ENCODE results near the gene CFAP221.

CFAP221 gene

GRCh38 chr2:119536707-119537106 lies 7.5 kb upstream of the CFAP221 start:
- no peak for DNase-seq (ENCODE audit: low read depth in 3 of 3)

- no peak for DNase-seq (ENCODE audit: low read depth in 3 of 3)
Measured at GRCh38 chr2:119537792-119538191, 6.5 kb upstream of the CFAP221 start.

GRCh38 chr2:119541476-119541875 lies 2.8 kb upstream of the CFAP221 start:
- no peak for DNase-seq (ENCODE audit: low read depth in 3 of 3)

- no peak for DNase-seq (ENCODE audit: low read depth in 3 of 3)
Measured at GRCh38 chr2:119544939-119545475, 758 bp downstream of the CFAP221 start.

GRCh38 chr2:119545754-119546446 lies 1.7 kb downstream of the CFAP221 start:
- no peak for DNase-seq (ENCODE audit: low read depth in 3 of 3)

- DNase-seq (ENCODE audit: low read depth in 3 of 3), result no peak
Measured at GRCh38 chr2:119546447-119546767, 2.2 kb downstream of the CFAP221 start.

- DNase-seq (ENCODE audit: low read depth in 3 of 3), result no peak
Measured at GRCh38 chr2:119548516-119549120, 4.4 kb downstream of the CFAP221 start.

- DNase-seq (ENCODE audit: low read depth in 3 of 3), result no peak
Measured at GRCh38 chr2:119549241-119549640, 5.0 kb downstream of the CFAP221 start.

GRCh38 chr2:119550346-119550745 lies 6.1 kb downstream of the CFAP221 start:
- no peak for DNase-seq (ENCODE audit: low read depth in 3 of 3)

GRCh38 chr2:119550856-119551255 lies 6.6 kb downstream of the CFAP221 start:
- DNase-seq (ENCODE audit: low read depth in 3 of 3), result no peak

GRCh38 chr2:119552902-119553301 lies 8.7 kb downstream of the CFAP221 start:
- DNase-seq (ENCODE audit: low read depth in 3 of 3), result no peak

- no peak for DNase-seq (ENCODE audit: low read depth in 3 of 3)
Measured at GRCh38 chr2:119553687-119554344, 9.6 kb downstream of the CFAP221 start.

- DNase-seq (ENCODE audit: low read depth in 3 of 3), result no peak
Measured at GRCh38 chr2:119565481-119565880, 21.2 kb downstream of the CFAP221 start.

- no peak for DNase-seq (ENCODE audit: low read depth in 3 of 3)
Measured at GRCh38 chr2:119567292-119567691, 23.0 kb downstream of the CFAP221 start.

GRCh38 chr2:119574108-119574815 lies 30.0 kb downstream of the CFAP221 start:
- DNase-seq (ENCODE audit: low read depth in 3 of 3), result no peak

GRCh38 chr2:119574864-119575263 lies 30.6 kb downstream of the CFAP221 start:
- no peak for DNase-seq (ENCODE audit: low read depth in 3 of 3)

- DNase-seq (ENCODE audit: low read depth in 3 of 3), result no peak
Measured at GRCh38 chr2:119575439-119575838, 31.2 kb downstream of the CFAP221 start.

- no peak for DNase-seq (ENCODE audit: low read depth in 3 of 3)
Measured at GRCh38 chr2:119579424-119580295, 35.4 kb downstream of the CFAP221 start.

GRCh38 chr2:119580550-119581072 lies 36.4 kb downstream of the CFAP221 start:
- DNase-seq (ENCODE audit: low read depth in 3 of 3), result no peak

- DNase-seq (ENCODE audit: low read depth in 3 of 3), result no peak
Measured at GRCh38 chr2:119583291-119583690, 39.0 kb downstream of the CFAP221 start.

GRCh38 chr2:119584469-119584868 lies 40.2 kb downstream of the CFAP221 start:
- DNase-seq (ENCODE audit: low read depth in 3 of 3), result no peak
